Measurements from ENCODE around the gene B3GNT5. TPM values are rescaled to one million over a fixed set of nuclear protein-coding genes. Genes with fewer than 3 reads are reported as not detected.

The B3GNT5 gene
- total and polyA plus RNA-seq, 9 of the 15 experiments (the other 6 are each of a cell fraction or from before 2014, with no cell fraction given), result 8.8 to 23.8 (median 14.4) TPM

GRCh38 chr3:183210341-183210740 lies 42.7 kb upstream of the B3GNT5 start:
- no TSS peak for BruUV-seq (replicated peaks)
- 15% methylated on average over 5 of the region's 5 CpGs for WGBS (ENCODE audit: insufficient coverage, low coverage, missing lambda C conversion rate)
- no peak for TF ChIP-seq ZFP36 (IDR thresholded peaks at IDR 0.05; ENCODE audit: low read depth, low read length, partially characterized antibody)
- no peak for TF ChIP-seq ARNT (IDR thresholded peaks at IDR 0.05)
- no peak for TF ChIP-seq ARHGAP35 (IDR thresholded peaks at IDR 0.05; ENCODE audit: partially characterized antibody)
- TF ChIP-seq LARP7 (IDR thresholded peaks at IDR 0.05), result no peak
- TF ChIP-seq CREB3L1 (IDR thresholded peaks at IDR 0.05; ENCODE audit: borderline replicate concordance, low read depth), result no peak
- no peak for TF ChIP-seq TARDBP (IDR thresholded peaks at IDR 0.05)
- TF ChIP-seq KDM5B (IDR thresholded peaks at IDR 0.05; ENCODE audit: insufficient replicate concordance, low read depth, low read length), result no peak
- TF ChIP-seq E2F5 (CRISPR knock-in tag; IDR thresholded peaks at IDR 0.05), result no peak

More at GRCh38 chr3:183210341-183210740, 42.7 kb upstream of the B3GNT5 start:
- Histone ChIP-seq H3K9me3 (replicated peaks; ENCODE audit: control insufficient read depth, insufficient read depth, low read depth, low read length) (no peaks in the 10 kb centered on the region), H3K36me3 (ENCODE audit: control insufficient read depth, insufficient read depth, low read length) (no peaks in the 10 kb centered on the region; the same call in 2 of the 3 replicates), H3K27me3 (ENCODE audit: control insufficient read depth in 2 of 2, insufficient read depth in 2 of 2, low read length in 2 of 2) (no peaks in the 10 kb centered on the region), H3K9ac (ENCODE audit: insufficient read depth in 1 of 2, low read depth in 2 of 2, low read length in 2 of 2) (no peak overlapping the region), H3K4me2 (ENCODE audit: insufficient read depth, low read length) (no peak overlapping the region), H3K79me2 (ENCODE audit: control insufficient read depth, insufficient read depth, low read length) (no peaks in the 10 kb centered on the region), H2AFZ (ENCODE audit: low read depth, low read length) (peak overlapping the region; percentile 26; the same call in 1 of the 2 replicates), H3K9me1 (ENCODE audit: control insufficient read depth, insufficient read depth, low read length) (no peaks in the 10 kb centered on the region), H3K4me3 (no peak overlapping the region), H3K27ac (ENCODE audit: extremely low read depth, low read depth, low read length) (no peak overlapping the region), H4K20me1 (replicated peaks; ENCODE audit: control insufficient read depth, insufficient read depth, low read length) (no peaks in the 10 kb centered on the region), H3K4me1 (replicated peaks in 1 of 2; ENCODE audit: control insufficient read depth in 2 of 2, insufficient read depth in 2 of 2, low read length in 2 of 2) (peaks cover 3 to 5% of the 10 kb centered on the region in 2 experiments; a peak in 3 of 5 replicates)
- in situ Hi-C loops (cut with MboI) (no loop called here), intact Hi-C loops (cut with micrococcal nuclease) (no loop called here)
- ChIA-PET CTCF (ENCODE audit: low intra/inter-chr PET ratio) (no interaction called here), POLR2A (interaction anchor here (1.4 kb wide), 1 partner anchor 12 kb away, joined by 4 read pairs; no protein-coding TSS in a partner anchor)
- no peak for FAIRE-seq
- no peak for DNase-seq (ENCODE audit: extremely low read depth in 1 of 4, low spot score in 3 of 4)
- ATAC-seq, result peak; percentile 52
